ENCODE data around the gene WRAP73.

WRAP73 gene

GRCh38 chr1:3649342-3650247 is at the start of gene WRAP73:
TSS of gene WRAP73 (minus strand) at chr1:3650103. CDS start at chr1:3649999, 104 bp downstream.
- peak; percentile 94 for DNase-seq

- no peak for DNase-seq
Observed at GRCh38 chr1:3699596-3699995, 49.7 kb upstream of the WRAP73 start.

GRCh38 chr1:3698660-3699408 is 48.9 kb upstream of the WRAP73 start:
- no peak for DNase-seq

GRCh38 chr1:3697810-3698209 is 47.9 kb upstream of the WRAP73 start:
- no peak for DNase-seq

GRCh38 chr1:3697104-3697503 is 47.2 kb upstream of the WRAP73 start:
- DNase-seq = no peak

GRCh38 chr1:3696689-3697088 is 46.8 kb upstream of the WRAP73 start:
- no peak for DNase-seq

- peak; percentile 28 for DNase-seq
Observed at GRCh38 chr1:3695326-3696217, 45.7 kb upstream of the WRAP73 start.

- no peak for DNase-seq
Observed at GRCh38 chr1:3693321-3693720, 43.4 kb upstream of the WRAP73 start.

GRCh38 chr1:3692598-3692997 is 42.7 kb upstream of the WRAP73 start:
- DNase-seq = no peak

GRCh38 chr1:3691421-3692204 is 41.7 kb upstream of the WRAP73 start:
- no peak for DNase-seq

GRCh38 chr1:3690282-3691065 is 40.6 kb upstream of the WRAP73 start:
- no peak for DNase-seq

GRCh38 chr1:3689138-3689750 is 39.3 kb upstream of the WRAP73 start:
- no peak for DNase-seq

- DNase-seq = no peak
Observed at GRCh38 chr1:3688356-3689137, 38.6 kb upstream of the WRAP73 start.

GRCh38 chr1:3687504-3687903 is 37.6 kb upstream of the WRAP73 start:
- DNase-seq = no peak

GRCh38 chr1:3685906-3686305 is 36.0 kb upstream of the WRAP73 start:
- no peak for DNase-seq

GRCh38 chr1:3685222-3685621 is 35.3 kb upstream of the WRAP73 start:
- DNase-seq = no peak

- no peak for DNase-seq
Observed at GRCh38 chr1:3683992-3684391, 34.1 kb upstream of the WRAP73 start.

- no peak for DNase-seq
Observed at GRCh38 chr1:3683197-3683596, 33.3 kb upstream of the WRAP73 start.

GRCh38 chr1:3681898-3682806 is 32.2 kb upstream of the WRAP73 start:
- DNase-seq = no peak

All from activated CD4-positive, alpha-beta T cell treated with anti-CD3 and anti-CD28 coated beads, Interleukin-2, amount 50 U/mL, for 16 hours (primary cell).